Measurements from ENCODE around the gene TSEN34.

Gene TSEN34

GRCh38 chr19:54191011-54191810 is at the start of gene TSEN34:
Gene TSEN34, plus strand, starts transcription at chr19:54191308. Its CDS starts 57 bp downstream, at chr19:54191365.
- DNase-seq = peak; percentile 87

- DNase-seq = no peak
Measured at GRCh38 chr19:54141356-54141755, 49.8 kb upstream of the TSEN34 start.

DNA sequence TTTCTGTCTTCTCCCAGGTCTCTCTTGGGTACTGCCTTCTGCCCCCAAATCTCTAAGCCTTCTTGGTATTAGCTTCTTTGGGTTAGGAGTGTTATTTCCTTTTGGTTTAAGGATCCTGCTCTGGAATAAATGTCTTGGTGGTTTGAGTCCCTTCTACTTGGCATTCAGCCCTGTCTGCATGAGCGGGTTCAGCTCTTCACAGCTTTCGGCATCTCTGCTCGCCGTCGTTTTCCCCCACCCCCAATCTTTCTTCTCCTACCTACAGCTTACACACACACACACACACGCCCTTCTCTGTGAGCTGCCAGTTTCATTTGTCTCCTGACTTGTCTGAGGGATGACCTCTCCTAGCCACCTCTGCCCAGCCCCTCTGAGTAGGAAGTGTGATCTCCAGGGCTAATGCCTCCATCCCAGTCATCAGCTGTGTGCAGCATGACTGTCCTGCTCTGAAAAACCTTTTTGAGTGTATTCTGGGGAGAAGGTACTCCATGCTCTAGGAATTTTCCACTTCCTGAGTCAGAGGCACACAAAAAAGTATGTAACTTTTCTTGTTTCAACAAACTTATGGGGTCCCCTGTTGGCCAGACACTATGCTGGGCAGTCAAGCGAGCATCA is 48.8 kb upstream of the TSEN34 start:
- DNase-seq = no peak

- DNase-seq = no peak
Measured at GRCh38 chr19:54145541-54146158, 45.5 kb upstream of the TSEN34 start.

DNA sequence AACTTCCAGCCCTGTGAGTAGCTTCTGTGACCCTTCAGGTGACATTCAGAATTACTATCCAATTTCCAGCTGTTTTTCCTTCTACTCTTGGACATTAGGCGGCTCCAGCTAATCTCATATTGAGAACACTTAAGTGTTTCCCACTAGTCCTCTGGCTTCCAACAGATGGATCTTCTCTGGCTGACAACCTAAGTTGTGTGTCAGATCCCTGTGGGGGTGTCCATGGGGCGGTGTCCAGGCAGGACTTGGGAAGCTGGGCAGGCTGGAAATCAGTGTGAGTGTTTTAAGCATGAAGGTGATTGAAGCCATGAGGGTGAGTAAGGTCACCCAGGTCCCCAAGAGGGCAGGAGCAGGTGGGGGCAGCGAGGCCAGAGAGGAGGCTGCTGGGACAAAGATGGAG is 43.4 kb upstream of the TSEN34 start:
- no peak for DNase-seq

GRCh38 chr19:54148158-54148557 is 43.0 kb upstream of the TSEN34 start:
- DNase-seq = no peak

GRCh38 chr19:54149021-54149812 is 41.9 kb upstream of the TSEN34 start:
- no peak for DNase-seq

- no peak for DNase-seq
Measured at GRCh38 chr19:54151362-54152035, 39.6 kb upstream of the TSEN34 start.

DNA sequence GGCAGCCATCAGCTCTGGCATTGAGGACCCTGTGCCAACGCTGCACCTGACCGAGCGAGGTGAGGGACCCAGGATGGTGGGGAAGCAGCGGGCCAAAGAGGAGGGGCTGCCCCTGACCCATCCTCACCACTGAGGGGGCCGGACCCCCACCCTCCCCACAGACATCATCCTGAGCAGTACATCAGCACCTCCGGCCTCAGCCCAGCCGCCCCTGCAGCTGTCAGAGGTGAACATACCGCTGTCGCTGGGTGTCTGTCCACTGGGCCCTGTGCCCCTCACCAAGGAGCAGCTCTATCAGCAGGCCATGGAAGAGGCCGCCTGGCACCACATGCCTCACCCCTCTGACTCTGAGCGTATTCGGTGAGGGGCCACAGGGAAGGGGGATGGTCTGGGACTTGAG is 38.8 kb upstream of the TSEN34 start:
- DNase-seq = no peak

- DNase-seq = no peak
Measured at GRCh38 chr19:54152878-54153524, 38.1 kb upstream of the TSEN34 start.

DNA sequence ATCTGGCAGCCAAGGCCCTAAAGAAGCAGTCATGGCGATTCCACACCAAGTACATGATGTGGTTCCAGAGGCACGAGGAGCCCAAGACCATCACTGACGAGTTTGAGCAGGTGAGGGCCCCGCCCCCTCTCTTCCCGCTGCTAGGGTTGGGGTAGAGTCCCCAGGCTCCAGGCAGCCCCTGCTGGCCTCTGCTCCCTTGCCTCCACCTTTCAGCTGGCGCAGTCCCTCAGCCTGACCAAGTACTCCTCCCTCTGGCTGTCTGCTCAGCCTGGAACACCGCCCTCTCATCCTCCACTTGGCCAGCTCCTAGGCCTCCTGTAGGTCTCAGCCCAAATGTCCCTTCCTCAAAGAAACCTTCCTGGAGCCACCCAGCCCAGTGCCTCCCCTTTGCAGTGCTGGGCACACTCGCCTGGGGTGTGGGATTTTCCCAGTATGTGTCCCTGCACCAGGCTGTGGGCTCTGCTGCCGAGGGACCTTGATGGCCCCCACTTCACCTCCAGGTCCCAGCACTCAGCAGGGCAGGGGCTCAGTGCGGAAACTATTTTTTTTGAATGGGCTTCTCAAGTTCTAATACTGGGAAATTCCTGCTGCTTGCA is 37.3 kb upstream of the TSEN34 start:
- no peak for DNase-seq

GRCh38 chr19:54154603-54155345 is 36.3 kb upstream of the TSEN34 start:
- peak; percentile 22 for DNase-seq

DNA sequence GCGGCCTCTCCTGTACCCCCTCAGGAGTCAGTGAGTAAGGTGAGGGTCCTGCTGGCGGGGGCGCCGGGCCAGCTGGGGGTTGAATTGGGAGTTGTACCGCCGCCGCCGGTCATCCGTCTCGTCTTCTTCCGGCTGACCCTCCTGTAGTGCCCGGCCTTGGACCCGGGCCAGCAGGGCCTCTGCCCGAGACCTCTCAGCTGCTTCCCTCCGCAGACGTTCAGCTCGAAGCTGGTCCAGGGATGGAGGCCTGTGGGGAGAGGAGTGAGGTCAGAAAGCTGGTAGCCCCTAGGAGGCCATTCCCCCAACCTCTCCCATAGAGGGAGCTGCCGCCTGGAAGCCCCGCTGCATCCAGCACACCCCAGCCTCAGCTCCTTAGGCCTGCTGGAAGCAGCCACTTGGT is 35.4 kb upstream of the TSEN34 start:
- DNase-seq = no peak

GRCh38 chr19:54156490-54156889 is 34.6 kb upstream of the TSEN34 start:
- no peak for DNase-seq

DNA sequence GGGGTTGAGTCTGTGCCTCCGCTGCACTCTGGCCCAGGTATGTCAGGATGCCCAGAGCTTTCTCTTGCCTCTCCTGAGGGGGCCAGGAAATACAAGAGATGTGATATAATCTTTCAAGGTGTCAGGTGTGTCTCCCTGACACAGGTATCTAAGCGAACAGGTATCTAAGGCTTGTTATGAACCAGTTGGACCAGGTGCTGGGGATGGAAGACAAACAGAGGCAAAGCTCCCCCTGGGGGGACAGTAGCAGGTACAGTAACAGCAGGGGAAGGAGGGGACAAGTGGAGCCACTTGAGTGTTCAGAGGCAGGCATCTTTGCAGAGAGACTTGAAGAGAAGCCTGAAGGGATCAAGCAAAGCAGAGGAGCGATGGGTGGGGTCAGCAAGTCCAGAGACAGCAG is 34.2 kb upstream of the TSEN34 start:
- DNase-seq = no peak

DNA sequence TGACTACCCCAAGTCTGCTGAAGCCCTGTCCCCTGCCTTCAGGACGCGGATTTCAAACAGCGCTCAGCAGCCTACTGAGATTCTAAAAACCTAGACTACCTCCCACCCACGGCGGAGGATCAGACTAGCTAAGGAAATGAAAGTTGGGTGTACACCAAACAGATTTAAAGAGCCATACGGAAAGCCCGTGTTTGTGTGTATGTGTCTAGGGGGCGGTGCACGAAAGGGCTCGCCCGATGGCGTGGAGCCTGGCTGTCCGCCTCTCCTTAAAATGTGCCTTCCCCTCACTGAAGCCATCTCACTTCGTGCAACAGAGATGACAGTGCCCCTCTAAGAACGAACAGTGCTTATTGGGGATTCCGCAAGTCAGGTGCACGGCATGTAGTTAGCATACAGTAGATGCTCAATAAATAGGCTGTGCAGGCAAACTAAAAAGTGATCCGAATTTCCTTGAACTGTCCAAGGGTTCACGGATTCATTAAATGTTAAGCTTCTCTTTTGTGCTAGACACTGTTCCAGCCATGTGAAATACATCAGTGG is 32.2 kb upstream of the TSEN34 start:
- DNase-seq = peak; percentile 34

DNA sequence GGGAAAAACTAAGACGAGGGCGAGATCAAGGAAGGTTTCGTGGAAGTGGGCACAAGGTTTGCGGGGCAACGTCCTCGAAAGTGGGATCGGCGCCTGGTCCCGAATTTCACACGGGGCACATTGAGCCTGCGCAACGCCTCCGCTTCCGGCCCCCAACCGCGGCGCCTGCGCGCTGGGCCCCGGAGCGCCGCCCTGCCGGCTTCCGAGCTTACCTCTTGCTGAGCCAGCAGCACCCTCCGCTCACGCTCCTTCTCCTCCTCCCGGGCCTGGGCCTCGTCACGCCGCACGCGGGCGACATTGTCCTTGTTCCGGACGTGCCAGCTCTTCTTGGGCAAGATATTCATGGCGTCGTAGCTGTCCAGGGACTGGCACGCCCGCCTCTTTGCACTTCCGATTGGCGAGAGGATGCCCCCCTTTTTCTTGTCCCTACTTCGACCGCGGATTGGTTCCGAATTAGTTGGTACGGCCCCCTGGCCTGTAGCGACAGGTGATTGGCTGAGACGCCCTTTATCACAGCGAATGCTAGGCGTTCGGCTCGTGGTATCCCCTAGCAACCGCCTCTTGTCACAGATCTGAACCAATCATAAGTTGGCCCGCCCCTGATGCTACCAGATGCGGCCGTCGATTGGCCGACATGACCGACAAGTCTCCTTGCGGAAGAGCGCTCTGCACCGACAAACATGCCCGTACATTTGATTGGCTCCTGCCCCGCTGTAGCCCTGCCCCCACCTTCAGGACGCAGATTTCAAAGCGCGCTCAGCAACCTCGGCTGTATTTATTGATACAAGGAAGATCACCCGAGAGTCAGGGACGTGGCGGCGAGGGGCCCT is 31.5 kb upstream of the TSEN34 start, which contains the start of gene LENG1:
Gene LENG1, minus strand, starts transcription at position 370 of the 830 bp plus-strand sequence. Its CDS starts 26 bp downstream, at position 344.
- DNase-seq = peak; percentile 95

DNA sequence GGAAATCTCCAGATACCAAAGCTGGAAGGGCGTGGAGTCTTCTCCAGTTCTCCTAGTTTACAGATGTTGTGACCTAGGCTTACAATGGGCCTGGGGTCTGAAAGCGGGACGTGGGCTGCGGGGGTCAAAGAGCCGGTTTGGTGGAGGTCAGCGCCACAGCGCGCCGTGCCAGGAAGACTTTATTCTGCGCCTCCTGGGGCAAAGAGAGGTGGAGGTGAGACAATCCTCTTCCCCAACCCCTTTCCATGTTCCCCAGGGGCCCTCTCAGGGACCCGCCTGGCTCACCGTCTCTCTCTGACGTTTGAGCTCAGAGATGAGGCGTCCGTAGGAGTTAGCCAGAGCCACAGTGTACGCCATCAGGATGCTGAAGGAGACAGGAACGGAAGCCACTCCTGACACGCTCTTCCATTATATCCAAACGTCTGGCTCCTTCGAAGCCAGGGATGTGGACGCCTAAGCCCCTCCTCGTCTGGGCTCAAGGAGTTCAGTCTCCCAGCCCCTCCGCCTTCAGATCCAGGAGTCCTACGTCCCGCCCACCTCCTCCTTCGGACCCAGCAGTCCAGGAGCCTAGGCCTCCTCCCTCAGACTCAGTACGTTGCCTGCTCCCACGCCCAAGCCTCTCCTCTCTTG is 30.8 kb upstream of the TSEN34 start:
- DNase-seq = no peak

DNA sequence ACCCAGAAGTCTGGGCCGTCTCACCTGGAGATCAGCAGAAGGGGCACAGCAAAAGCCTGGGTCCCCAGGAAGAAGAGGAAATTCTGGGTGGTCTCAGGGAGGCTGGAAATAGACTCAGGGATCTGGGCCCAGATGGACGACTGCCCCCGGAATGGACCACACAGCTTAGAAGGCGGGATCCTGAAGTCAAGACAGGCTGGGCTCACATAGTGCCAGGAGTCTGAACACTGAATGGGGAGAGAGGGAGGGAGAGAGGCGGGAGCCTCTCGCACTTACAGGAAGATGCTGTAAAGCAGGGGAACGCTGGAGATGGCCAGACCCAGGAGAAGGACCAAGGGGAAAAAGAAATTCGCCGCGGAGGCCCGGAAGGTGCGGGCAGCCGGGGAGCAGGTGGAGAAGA is 30.3 kb upstream of the TSEN34 start:
- DNase-seq = no peak
